Measurements from ENCODE around the gene SMIM26. TPM values are rescaled to one million over a fixed set of nuclear protein-coding genes. Genes with fewer than 3 reads are reported as not detected.

Gene SMIM26
- total and polyA plus RNA-seq, 2 donors: 99.3 to 188 TPM

- Histone ChIP-seq H3K9me3 (ENCODE audit: control insufficient read depth in 2 of 2, insufficient read depth in 1 of 2, low read length in 1 of 2) (peaks cover 0 to 1% of the 10 kb centered on the region in 2 donors), H3K27ac (ENCODE audit: low read depth in 1 of 2, low read length in 1 of 2) (no peak overlapping the region), H3K4me3 (ENCODE audit: low read length in 2 of 2) (no peak overlapping the region), H3K36me3 (ENCODE audit: control insufficient read depth in 2 of 2, insufficient read depth in 2 of 2, low read length in 1 of 2) (peaks cover 40 to 42% of the 10 kb centered on the region in 2 donors), H3K4me1 (ENCODE audit: control insufficient read depth in 2 of 2, insufficient read depth in 2 of 2, low read length in 2 of 2) (no peaks in the 10 kb centered on the region), H3K27me3 (ENCODE audit: control insufficient read depth in 2 of 2, insufficient read depth in 1 of 2, low read length in 1 of 2) (no peaks in the 10 kb centered on the region)
- no peak for DNase-seq (ENCODE audit: low read depth in 6 of 9, low spot score in 9 of 9)
- 98% methylated on average over 3 of the region's 3 CpGs for WGBS
These were observed 18.8 kb upstream of the SMIM26 start for GRCh38 chr20:18548465-18548864.

GRCh38 chr20:18553746-18554145 is 13.5 kb upstream of the SMIM26 start:
- H3K27me3 ChIP-seq (ENCODE audit: control insufficient read depth in 2 of 2, insufficient read depth in 1 of 2, low read length in 1 of 2): no peaks in the 10 kb centered on the region
- H3K27ac ChIP-seq (ENCODE audit: low read depth in 1 of 2, low read length in 1 of 2): no peak overlapping the region
- H3K36me3 ChIP-seq (ENCODE audit: control insufficient read depth in 2 of 2, insufficient read depth in 2 of 2, low read length in 1 of 2): peaks cover 28% of the 10 kb centered on the region in 2 donors
- DNase-seq (ENCODE audit: low read depth in 6 of 9, low spot score in 9 of 9): no peak
- H3K4me3 ChIP-seq (ENCODE audit: low read length in 2 of 2): no peak overlapping the region
- H3K9me3 ChIP-seq (ENCODE audit: control insufficient read depth in 2 of 2, insufficient read depth in 1 of 2, low read length in 1 of 2): no peaks in the 10 kb centered on the region
- WGBS: 98% methylated on average over 8 of the region's 8 CpGs
- no peaks in the 10 kb centered on the region for H3K4me1 ChIP-seq (ENCODE audit: control insufficient read depth in 2 of 2, insufficient read depth in 2 of 2, low read length in 2 of 2)

GRCh38 chr20:18567739-18568091 is 483 bp downstream of the SMIM26 start:
- Histone ChIP-seq H3K4me3 (ENCODE audit: low read length in 2 of 2) (peak overlapping the region; percentile 84 to 89), H3K27ac (ENCODE audit: low read depth in 1 of 2, low read length in 1 of 2) (peak overlapping the region in 1 of 2 donors; percentile 81), H3K9me3 (ENCODE audit: control insufficient read depth in 2 of 2, insufficient read depth in 1 of 2, low read length in 1 of 2) (peaks cover 0 to 1% of the 10 kb centered on the region in 2 donors), H3K4me1 (ENCODE audit: control insufficient read depth in 2 of 2, insufficient read depth in 2 of 2, low read length in 2 of 2) (peaks cover 4 to 9% of the 10 kb centered on the region in 2 donors), H3K36me3 (ENCODE audit: control insufficient read depth in 2 of 2, insufficient read depth in 2 of 2, low read length in 1 of 2) (peaks cover 6 to 10% of the 10 kb centered on the region in 2 donors), H3K27me3 (ENCODE audit: control insufficient read depth in 2 of 2, insufficient read depth in 1 of 2, low read length in 1 of 2) (no peaks in the 10 kb centered on the region)
- DNase-seq (ENCODE audit: low read depth in 6 of 9, low spot score in 9 of 9): peak in 1 of 9 donors; percentile 2
- WGBS: 12% methylated on average over 6 of the region's 6 CpGs

GRCh38 chr20:18571009-18571408 is 3.8 kb downstream of the SMIM26 start:
- H3K9me3 ChIP-seq (ENCODE audit: control insufficient read depth in 2 of 2, insufficient read depth in 1 of 2, low read length in 1 of 2): peaks cover 0 to 1% of the 10 kb centered on the region in 2 donors
- peaks cover 6 to 10% of the 10 kb centered on the region in 2 donors for H3K36me3 ChIP-seq (ENCODE audit: control insufficient read depth in 2 of 2, insufficient read depth in 2 of 2, low read length in 1 of 2)
- H3K4me1 ChIP-seq (ENCODE audit: control insufficient read depth in 2 of 2, insufficient read depth in 2 of 2, low read length in 2 of 2): peaks cover 4 to 9% of the 10 kb centered on the region in 2 donors
- no peak for DNase-seq (ENCODE audit: low read depth in 6 of 9, low spot score in 9 of 9)
- no peak overlapping the region for H3K27ac ChIP-seq (ENCODE audit: low read depth in 1 of 2, low read length in 1 of 2)
- H3K4me3 ChIP-seq (ENCODE audit: low read length in 2 of 2): no peak overlapping the region
- WGBS: 97% methylated on average over 2 of the region's 2 CpGs
- H3K27me3 ChIP-seq (ENCODE audit: control insufficient read depth in 2 of 2, insufficient read depth in 1 of 2, low read length in 1 of 2): no peaks in the 10 kb centered on the region

GRCh38 chr20:18571578-18571977 is 4.3 kb downstream of the SMIM26 start:
- DNase-seq (ENCODE audit: low read depth in 6 of 9, low spot score in 9 of 9): no peak
- no peak overlapping the region for H3K4me3 ChIP-seq (ENCODE audit: low read length in 2 of 2)
- H3K9me3 ChIP-seq (ENCODE audit: control insufficient read depth in 2 of 2, insufficient read depth in 1 of 2, low read length in 1 of 2): peaks cover 0 to 1% of the 10 kb centered on the region in 2 donors
- H3K36me3 ChIP-seq (ENCODE audit: control insufficient read depth in 2 of 2, insufficient read depth in 2 of 2, low read length in 1 of 2): peaks cover 6 to 10% of the 10 kb centered on the region in 2 donors
- peaks cover 3 to 7% of the 10 kb centered on the region in 2 donors for H3K4me1 ChIP-seq (ENCODE audit: control insufficient read depth in 2 of 2, insufficient read depth in 2 of 2, low read length in 2 of 2)
- 97% methylated on average over 2 of the region's 2 CpGs for WGBS
- H3K27me3 ChIP-seq (ENCODE audit: control insufficient read depth in 2 of 2, insufficient read depth in 1 of 2, low read length in 1 of 2): no peaks in the 10 kb centered on the region
- H3K27ac ChIP-seq (ENCODE audit: low read depth in 1 of 2, low read length in 1 of 2): no peak overlapping the region

GRCh38 chr20:18577942-18578341 is 10.7 kb downstream of the SMIM26 start:
- Histone ChIP-seq H3K27ac (ENCODE audit: low read depth in 1 of 2, low read length in 1 of 2) (no peak overlapping the region), H3K9me3 (ENCODE audit: control insufficient read depth in 2 of 2, insufficient read depth in 1 of 2, low read length in 1 of 2) (no peaks in the 10 kb centered on the region), H3K4me1 (ENCODE audit: control insufficient read depth in 2 of 2, insufficient read depth in 2 of 2, low read length in 2 of 2) (no peaks in the 10 kb centered on the region), H3K36me3 (ENCODE audit: control insufficient read depth in 2 of 2, insufficient read depth in 2 of 2, low read length in 1 of 2) (no peaks in the 10 kb centered on the region), H3K4me3 (ENCODE audit: low read length in 2 of 2) (no peak overlapping the region), H3K27me3 (ENCODE audit: control insufficient read depth in 2 of 2, insufficient read depth in 1 of 2, low read length in 1 of 2) (no peaks in the 10 kb centered on the region)
- no peak for DNase-seq (ENCODE audit: low read depth in 6 of 9, low spot score in 9 of 9)
- 88% methylated on average over 6 of the region's 6 CpGs for WGBS

- H3K9me3 ChIP-seq (ENCODE audit: control insufficient read depth in 2 of 2, insufficient read depth in 1 of 2, low read length in 1 of 2): no peaks in the 10 kb centered on the region
- H3K27me3 ChIP-seq (ENCODE audit: control insufficient read depth in 2 of 2, insufficient read depth in 1 of 2, low read length in 1 of 2): no peaks in the 10 kb centered on the region
- no peaks in the 10 kb centered on the region for H3K4me1 ChIP-seq (ENCODE audit: control insufficient read depth in 2 of 2, insufficient read depth in 2 of 2, low read length in 2 of 2)
- H3K27ac ChIP-seq (ENCODE audit: low read depth in 1 of 2, low read length in 1 of 2): no peak overlapping the region
- no peak overlapping the region for H3K4me3 ChIP-seq (ENCODE audit: low read length in 2 of 2)
- DNase-seq (ENCODE audit: low read depth in 6 of 9, low spot score in 9 of 9): no peak
- H3K36me3 ChIP-seq (ENCODE audit: control insufficient read depth in 2 of 2, insufficient read depth in 2 of 2, low read length in 1 of 2): no peaks in the 10 kb centered on the region
- WGBS: 41% methylated on average over 6 of the region's 6 CpGs
These were observed 11.3 kb downstream of the SMIM26 start for GRCh38 chr20:18578581-18578980.

- WGBS: 96% methylated on average over 4 of the region's 4 CpGs
- Histone ChIP-seq H3K27me3 (ENCODE audit: control insufficient read depth in 2 of 2, insufficient read depth in 1 of 2, low read length in 1 of 2) (no peaks in the 10 kb centered on the region), H3K4me1 (ENCODE audit: control insufficient read depth in 2 of 2, insufficient read depth in 2 of 2, low read length in 2 of 2) (no peaks in the 10 kb centered on the region)
These were observed 12.8 kb downstream of the SMIM26 start for GRCh38 chr20:18580012-18580411.

GRCh38 chr20:18585134-18585533 is 17.9 kb downstream of the SMIM26 start:
- Histone ChIP-seq H3K27me3 (ENCODE audit: control insufficient read depth in 2 of 2, insufficient read depth in 1 of 2, low read length in 1 of 2) (peaks cover 0 to 17% of the 10 kb centered on the region in 2 donors), H3K9me3 (ENCODE audit: control insufficient read depth in 2 of 2, insufficient read depth in 1 of 2, low read length in 1 of 2) (no peaks in the 10 kb centered on the region), H3K4me1 (ENCODE audit: control insufficient read depth in 2 of 2, insufficient read depth in 2 of 2, low read length in 2 of 2) (peaks cover 7 to 9% of the 10 kb centered on the region in 2 donors), H3K4me3 (ENCODE audit: low read length in 2 of 2) (no peak overlapping the region), H3K36me3 (ENCODE audit: control insufficient read depth in 2 of 2, insufficient read depth in 2 of 2, low read length in 1 of 2) (no peaks in the 10 kb centered on the region), H3K27ac (ENCODE audit: low read depth in 1 of 2, low read length in 1 of 2) (no peak overlapping the region)
- WGBS: over 99% methylated on average over 2 of the region's 2 CpGs
- DNase-seq (ENCODE audit: low read depth in 6 of 9, low spot score in 9 of 9): no peak

More at GRCh38 chr20:18580012-18580411, 12.8 kb downstream of the SMIM26 start:
- no peak for DNase-seq (ENCODE audit: low read depth in 6 of 9, low spot score in 9 of 9)
- Histone ChIP-seq H3K9me3 (ENCODE audit: control insufficient read depth in 2 of 2, insufficient read depth in 1 of 2, low read length in 1 of 2) (no peaks in the 10 kb centered on the region), H3K36me3 (ENCODE audit: control insufficient read depth in 2 of 2, insufficient read depth in 2 of 2, low read length in 1 of 2) (no peaks in the 10 kb centered on the region), H3K27ac (ENCODE audit: low read depth in 1 of 2, low read length in 1 of 2) (no peak overlapping the region), H3K4me3 (ENCODE audit: low read length in 2 of 2) (no peak overlapping the region)

All from thymus (tissue), 11 donors.